ENCODE measurements around the gene LHPP. TPM values are rescaled to one million over a fixed set of nuclear protein-coding genes. Genes with fewer than 3 reads are reported as not detected.

Gene LHPP
- total and polyA plus RNA-seq, 8 donors: 12.2 to 26.8 (median 15.0) TPM

DNA sequence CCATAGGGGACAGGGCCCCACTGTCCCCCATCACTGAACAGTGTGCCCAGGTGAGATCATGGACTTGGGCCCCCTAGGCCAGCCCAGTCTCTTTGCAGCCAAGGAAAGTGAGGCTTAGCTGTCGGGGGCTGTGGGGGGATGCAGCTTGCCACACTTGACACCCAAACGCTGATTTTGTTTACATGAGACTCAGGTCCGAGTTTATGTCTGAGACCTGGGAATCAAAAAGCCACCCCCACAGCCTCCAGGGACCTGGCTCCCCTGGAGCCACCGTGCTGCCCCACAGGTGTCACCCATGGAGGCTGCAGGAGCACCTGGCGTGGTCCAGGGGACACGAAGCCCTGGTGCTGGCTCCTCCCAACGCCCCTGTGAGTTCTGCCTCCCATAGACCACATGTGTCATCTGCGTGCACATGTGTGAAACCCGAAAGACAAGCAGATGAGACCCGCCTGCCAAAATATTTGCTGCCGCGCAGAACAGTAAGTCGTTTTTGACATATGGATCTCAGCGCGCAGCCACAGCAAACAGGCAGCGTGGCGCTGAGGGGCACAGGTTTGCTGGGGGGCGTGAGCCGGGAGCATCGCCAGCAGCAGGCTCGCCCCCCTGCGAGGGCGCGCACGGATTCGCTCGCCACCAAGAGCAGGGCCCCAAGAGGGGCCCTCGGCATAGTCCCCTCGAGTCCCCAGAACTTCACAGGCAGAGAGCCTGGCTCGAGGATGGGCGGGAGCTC lies 112.3 kb downstream of the LHPP start:
- DNase-seq (peak in 2 of 4 donors; percentile 22 to 60), ATAC-seq (no peak)
- TF ChIP-seq, protein P1, sequence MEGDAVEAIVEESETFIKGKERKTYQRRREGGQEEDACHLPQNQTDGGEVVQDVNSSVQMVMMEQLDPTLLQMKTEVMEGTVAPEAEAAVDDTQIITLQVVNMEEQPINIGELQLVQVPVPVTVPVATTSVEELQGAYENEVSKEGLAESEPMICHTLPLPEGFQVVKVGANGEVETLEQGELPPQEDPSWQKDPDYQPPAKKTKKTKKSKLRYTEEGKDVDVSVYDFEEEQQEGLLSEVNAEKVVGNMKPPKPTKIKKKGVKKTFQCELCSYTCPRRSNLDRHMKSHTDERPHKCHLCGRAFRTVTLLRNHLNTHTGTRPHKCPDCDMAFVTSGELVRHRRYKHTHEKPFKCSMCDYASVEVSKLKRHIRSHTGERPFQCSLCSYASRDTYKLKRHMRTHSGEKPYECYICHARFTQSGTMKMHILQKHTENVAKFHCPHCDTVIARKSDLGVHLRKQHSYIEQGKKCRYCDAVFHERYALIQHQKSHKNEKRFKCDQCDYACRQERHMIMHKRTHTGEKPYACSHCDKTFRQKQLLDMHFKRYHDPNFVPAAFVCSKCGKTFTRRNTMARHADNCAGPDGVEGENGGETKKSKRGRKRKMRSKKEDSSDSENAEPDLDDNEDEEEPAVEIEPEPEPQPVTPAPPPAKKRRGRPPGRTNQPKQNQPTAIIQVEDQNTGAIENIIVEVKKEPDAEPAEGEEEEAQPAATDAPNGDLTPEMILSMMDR (IDR thresholded peaks at IDR 0.05): no peak
- intact Hi-C loops (cut with DNase I): no loop called here
- H3K27ac ChIP-seq: no peak overlapping the region
- no peaks in the 10 kb centered on the region for H3K4me1 ChIP-seq
- no peaks in the 10 kb centered on the region for H3K27me3 ChIP-seq
- H3K9me3 ChIP-seq: no peaks in the 10 kb centered on the region
- no peaks in the 10 kb centered on the region for H3K36me3 ChIP-seq
- no peak overlapping the region for H3K4me3 ChIP-seq

DNA sequence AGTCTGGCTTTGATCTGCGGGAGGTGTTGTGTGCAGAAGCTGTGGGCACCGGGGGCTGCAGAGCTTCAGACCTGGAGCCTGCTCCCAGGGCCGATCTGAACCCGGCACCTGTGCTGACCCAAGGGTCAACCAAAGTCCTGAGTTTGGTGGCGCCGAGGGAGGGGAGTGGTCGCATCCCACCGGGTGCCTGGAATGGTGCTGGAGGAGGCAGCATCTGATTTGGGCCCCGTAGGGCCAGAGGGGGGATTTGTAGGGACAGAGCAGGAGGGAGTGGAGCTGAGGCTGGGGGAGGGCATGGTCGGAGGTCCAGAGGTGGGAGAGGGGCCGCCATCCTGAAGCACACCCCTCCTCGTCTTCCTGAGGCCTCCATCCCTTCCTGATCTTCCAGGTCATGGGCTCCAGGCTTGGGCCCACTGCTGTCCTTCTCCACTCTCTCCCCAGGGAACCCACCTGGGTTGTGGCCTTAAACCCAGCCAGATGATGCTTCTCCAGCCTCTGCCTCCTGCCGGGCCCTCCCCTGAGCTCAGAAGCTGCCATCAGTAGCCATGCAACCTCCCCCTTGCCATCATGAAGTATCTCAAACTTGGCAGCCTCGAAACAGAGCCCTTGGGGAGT lies 112.9 kb downstream of the LHPP start:
- DNase-seq: peak in 2 of 4 donors; percentile 21 to 73
- TF ChIP-seq, protein P1 (IDR thresholded peaks at IDR 0.05): no peak
- intact Hi-C loops (cut with DNase I): no loop called here
- no peak overlapping the region for H3K4me3 ChIP-seq
- ATAC-seq: no peak
- no peaks in the 10 kb centered on the region for H3K27me3 ChIP-seq
- H3K9me3 ChIP-seq: no peaks in the 10 kb centered on the region
- H3K4me1 ChIP-seq: no peaks in the 10 kb centered on the region
- H3K27ac ChIP-seq: no peak overlapping the region
- H3K36me3 ChIP-seq: no peaks in the 10 kb centered on the region

DNA sequence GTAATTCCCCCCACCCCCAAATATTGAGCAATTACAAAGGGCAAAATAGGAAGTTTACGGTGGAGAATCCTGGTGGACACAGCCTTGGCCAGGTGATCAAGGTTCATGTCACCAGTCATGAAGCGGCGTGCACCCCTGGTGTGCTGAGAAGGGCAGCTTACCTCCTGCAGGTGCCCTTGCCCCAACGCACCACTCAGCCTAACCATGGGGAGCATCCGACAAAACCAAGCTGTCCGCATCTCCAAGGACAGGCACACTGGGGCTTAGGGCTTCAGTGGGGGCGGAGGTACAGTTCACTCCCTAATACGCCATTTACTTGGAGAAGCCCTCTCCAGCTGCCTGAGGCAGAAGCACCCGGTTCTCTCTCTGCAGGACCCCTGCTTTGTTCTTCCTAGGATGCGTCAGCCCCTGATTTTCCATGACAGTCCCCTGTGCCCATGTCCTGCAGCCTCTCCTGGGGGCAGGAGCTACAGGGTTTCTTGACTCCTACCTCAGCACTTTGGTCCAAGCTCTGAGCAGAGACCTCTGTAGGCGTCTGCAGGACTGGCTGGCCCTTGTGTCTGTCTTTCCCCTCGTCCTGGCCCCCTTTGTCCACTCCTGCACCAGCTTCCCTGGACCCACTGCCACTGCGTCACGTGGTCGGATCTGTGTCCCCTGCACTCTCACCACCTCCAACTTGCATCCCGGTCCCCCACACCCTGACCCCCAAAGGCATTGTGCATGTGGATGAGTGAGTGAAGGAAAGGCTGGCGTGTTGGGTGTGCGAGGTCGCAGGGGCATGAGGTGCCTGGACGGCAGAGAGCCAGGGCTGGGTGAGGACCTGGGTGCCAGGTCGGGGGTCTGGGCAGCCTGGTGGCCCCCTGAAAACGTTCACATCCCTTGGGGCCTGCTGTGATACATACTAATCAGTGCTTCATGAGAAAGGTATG lies 113.7 kb downstream of the LHPP start:
- no peaks in the 10 kb centered on the region for H3K36me3 ChIP-seq
- no peaks in the 10 kb centered on the region for H3K9me3 ChIP-seq
- no peak overlapping the region for H3K4me3 ChIP-seq
- no peak overlapping the region for H3K27ac ChIP-seq
- ATAC-seq (no peak), DNase-seq (peak in 2 of 4 donors; percentile 21 to 63)
- H3K4me1 ChIP-seq: no peaks in the 10 kb centered on the region
- no peaks in the 10 kb centered on the region for H3K27me3 ChIP-seq
- intact Hi-C loops (cut with DNase I): no loop called here
- TF ChIP-seq, protein P1 (IDR thresholded peaks at IDR 0.05): no peak

DNA sequence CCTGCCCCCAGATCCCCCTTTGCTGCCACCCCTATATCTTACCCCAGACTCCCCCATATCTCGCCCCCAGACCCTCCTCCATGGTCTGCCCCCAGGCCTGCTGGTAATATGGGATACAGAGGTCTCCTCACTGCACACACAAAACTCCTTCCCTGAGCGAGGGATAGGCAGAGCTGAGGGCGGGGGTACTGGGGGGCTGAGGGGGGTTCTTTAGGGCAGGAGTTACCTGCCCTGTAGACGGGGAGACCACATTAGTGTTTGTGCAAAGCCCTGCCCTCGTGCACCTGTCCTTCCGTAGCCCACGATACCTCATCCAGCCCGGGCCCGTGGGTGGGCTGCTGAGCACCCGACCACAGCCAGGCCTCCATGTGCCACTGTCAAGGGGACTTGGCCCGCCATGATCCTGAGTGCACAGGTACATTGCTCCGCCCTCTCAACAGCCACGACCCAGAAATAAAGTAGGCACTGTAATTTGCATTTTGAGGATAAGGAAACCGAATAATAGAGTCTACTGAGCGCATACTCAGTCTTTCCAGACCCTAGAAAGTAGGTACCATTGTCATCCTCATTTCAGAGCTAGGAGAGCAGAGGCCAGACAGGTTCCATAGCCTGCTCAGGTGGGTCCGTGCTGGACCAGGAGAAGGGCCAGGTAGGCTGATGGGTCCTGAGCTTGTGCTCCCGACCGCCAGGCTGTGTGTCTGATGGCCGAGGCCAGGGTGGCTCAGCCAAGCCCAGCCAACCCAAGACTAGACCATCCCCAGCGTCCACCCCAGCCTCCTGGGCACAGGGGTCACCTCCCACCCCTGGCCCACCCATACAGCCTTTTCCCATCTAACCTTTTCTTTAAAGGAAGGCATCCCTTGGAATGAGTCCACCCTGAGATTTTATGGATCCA lies 115.2 kb downstream of the LHPP start:
- TF ChIP-seq, protein P1 (IDR thresholded peaks at IDR 0.05): no peak
- Histone ChIP-seq H3K36me3 (no peaks in the 10 kb centered on the region), H3K27ac (no peak overlapping the region), H3K27me3 (no peaks in the 10 kb centered on the region), H3K4me1 (no peaks in the 10 kb centered on the region), H3K4me3 (no peak overlapping the region), H3K9me3 (no peaks in the 10 kb centered on the region)
- peak in 1 of 4 donors; percentile 61 for DNase-seq
- intact Hi-C loops (cut with DNase I): no loop called here
- no peak for ATAC-seq

Data from left lung (tissue), 10 donors.